ENCODE results near the gene PHLDA1. TPM values are rescaled to one million over a fixed set of nuclear protein-coding genes. Genes with fewer than 3 reads are reported as not detected.

PHLDA1 gene
- total and polyA plus RNA-seq, 8 donors: 2.9 to 16.1 (median 5.0) TPM

DNA sequence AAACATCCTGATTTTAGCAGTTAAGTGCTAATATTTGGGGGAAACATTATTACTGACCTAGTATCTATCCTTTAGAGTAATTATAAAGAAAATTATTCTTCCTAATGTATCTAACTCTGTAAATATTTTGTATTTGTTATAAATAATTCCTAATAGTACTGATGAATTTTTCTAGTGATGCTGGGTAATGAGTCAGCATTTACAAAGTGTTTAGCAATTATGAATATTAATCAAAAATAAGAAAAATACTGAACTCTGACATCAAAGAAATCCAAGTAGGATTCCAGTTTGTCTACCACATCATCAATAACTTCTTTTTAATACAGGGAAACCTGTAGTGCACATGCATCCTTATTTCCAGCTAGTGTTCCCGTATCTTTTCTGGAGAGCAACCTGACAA is 43.9 kb upstream of the PHLDA1 start:
- FAIRE-seq (no peak), ATAC-seq (no peak), DNase-seq (no peak)
- Histone ChIP-seq H3K4me3 (no peak overlapping the region), H3K4me1 (no peaks in the 10 kb centered on the region), H3K27ac (no peak overlapping the region), H3K9me3 (no peaks in the 10 kb centered on the region), H3K27me3 (no peaks in the 10 kb centered on the region), H3K36me3 (no peaks in the 10 kb centered on the region)
- WGBS, 2 donors: 90 to 97% methylated on average over 1 of the region's 1 CpG
- TF ChIP-seq, protein P1, sequence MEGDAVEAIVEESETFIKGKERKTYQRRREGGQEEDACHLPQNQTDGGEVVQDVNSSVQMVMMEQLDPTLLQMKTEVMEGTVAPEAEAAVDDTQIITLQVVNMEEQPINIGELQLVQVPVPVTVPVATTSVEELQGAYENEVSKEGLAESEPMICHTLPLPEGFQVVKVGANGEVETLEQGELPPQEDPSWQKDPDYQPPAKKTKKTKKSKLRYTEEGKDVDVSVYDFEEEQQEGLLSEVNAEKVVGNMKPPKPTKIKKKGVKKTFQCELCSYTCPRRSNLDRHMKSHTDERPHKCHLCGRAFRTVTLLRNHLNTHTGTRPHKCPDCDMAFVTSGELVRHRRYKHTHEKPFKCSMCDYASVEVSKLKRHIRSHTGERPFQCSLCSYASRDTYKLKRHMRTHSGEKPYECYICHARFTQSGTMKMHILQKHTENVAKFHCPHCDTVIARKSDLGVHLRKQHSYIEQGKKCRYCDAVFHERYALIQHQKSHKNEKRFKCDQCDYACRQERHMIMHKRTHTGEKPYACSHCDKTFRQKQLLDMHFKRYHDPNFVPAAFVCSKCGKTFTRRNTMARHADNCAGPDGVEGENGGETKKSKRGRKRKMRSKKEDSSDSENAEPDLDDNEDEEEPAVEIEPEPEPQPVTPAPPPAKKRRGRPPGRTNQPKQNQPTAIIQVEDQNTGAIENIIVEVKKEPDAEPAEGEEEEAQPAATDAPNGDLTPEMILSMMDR (IDR thresholded peaks at IDR 0.05): no peak
- intact Hi-C loops (cut with DNase I): no loop called here

- TF ChIP-seq, protein P1 (IDR thresholded peaks at IDR 0.05): no peak
- no peaks in the 10 kb centered on the region for H3K4me1 ChIP-seq
- H3K36me3 ChIP-seq: no peaks in the 10 kb centered on the region
- no peaks in the 10 kb centered on the region for H3K27me3 ChIP-seq
- no peak for ATAC-seq
- no peak for FAIRE-seq
- intact Hi-C loops (cut with DNase I): no loop called here
- H3K9me3 ChIP-seq: no peaks in the 10 kb centered on the region
- DNase-seq: no peak
- no peak overlapping the region for H3K27ac ChIP-seq
- WGBS, 2 donors: 50 to 61% methylated on average over 1 of the region's 1 CpG
- H3K4me3 ChIP-seq: no peak overlapping the region
These were observed 43.2 kb upstream of the PHLDA1 start for GRCh38 chr12:76074701-76075336.

DNA sequence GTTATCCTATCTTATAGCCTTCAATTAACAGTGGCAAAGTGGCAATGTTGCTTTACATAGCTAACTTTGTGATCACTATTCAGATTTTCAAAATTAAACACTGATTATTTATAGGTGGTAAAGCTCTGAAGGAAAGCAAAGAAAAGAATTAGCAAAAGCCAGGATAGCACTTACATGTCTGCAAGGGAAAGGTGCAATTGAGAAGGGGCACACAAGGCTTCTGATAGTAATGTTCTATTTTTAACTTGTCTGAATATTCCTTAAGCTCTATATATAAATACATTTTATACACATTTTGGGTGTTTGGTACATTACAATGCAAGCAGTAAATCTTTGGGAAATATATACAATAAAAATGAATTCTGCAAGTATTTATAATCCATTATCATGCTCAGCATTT is 42.0 kb upstream of the PHLDA1 start:
- DNase-seq (no peak), FAIRE-seq (no peak), ATAC-seq (no peak)
- intact Hi-C loops (cut with DNase I): no loop called here
- no peaks in the 10 kb centered on the region for H3K9me3 ChIP-seq
- H3K36me3 ChIP-seq: no peaks in the 10 kb centered on the region
- H3K4me3 ChIP-seq: no peak overlapping the region
- H3K4me1 ChIP-seq: no peaks in the 10 kb centered on the region
- TF ChIP-seq, protein P1 (IDR thresholded peaks at IDR 0.05): no peak
- no peak overlapping the region for H3K27ac ChIP-seq
- no peaks in the 10 kb centered on the region for H3K27me3 ChIP-seq

- no peaks in the 10 kb centered on the region for H3K4me1 ChIP-seq
- H3K36me3 ChIP-seq: no peaks in the 10 kb centered on the region
- no peaks in the 10 kb centered on the region for H3K9me3 ChIP-seq
- no peak overlapping the region for H3K27ac ChIP-seq
- FAIRE-seq: no peak
- WGBS, 2 donors: 92 to 94% methylated on average over 3 of the region's 3 CpGs
- no peak overlapping the region for H3K4me3 ChIP-seq
- no peak for DNase-seq
- TF ChIP-seq, protein P1 (IDR thresholded peaks at IDR 0.05): no peak
- no peaks in the 10 kb centered on the region for H3K27me3 ChIP-seq
- intact Hi-C loops (cut with DNase I): no loop called here
- ATAC-seq: no peak
These were observed 41.0 kb upstream of the PHLDA1 start for GRCh38 chr12:76072568-76072967.

- no peaks in the 10 kb centered on the region for H3K4me1 ChIP-seq
- H3K36me3 ChIP-seq: peaks cover 0 to 17% (median 0%) of the 10 kb centered on the region in 3 donors
- FAIRE-seq (no peak), DNase-seq (no peak), ATAC-seq (no peak)
- H3K27ac ChIP-seq: no peak overlapping the region
- TF ChIP-seq, protein P1 (IDR thresholded peaks at IDR 0.05): no peak
- no peaks in the 10 kb centered on the region for H3K9me3 ChIP-seq
- no peaks in the 10 kb centered on the region for H3K27me3 ChIP-seq
- intact Hi-C loops (cut with DNase I): no loop called here
- no peak overlapping the region for H3K4me3 ChIP-seq
These were observed 37.8 kb upstream of the PHLDA1 start for GRCh38 chr12:76069339-76069738.

Data from pancreas (tissue), 10 donors.